Trophoblast cell (in vitro differentiated cells and primary cell): ENCODE measurements around the gene AUH.
"Not testable (repeated sequence)": the region's sequence is repeated elsewhere in the genome, so short reads cannot be mapped to it uniquely, and the experiment has no call there.

ENCODE experiments used
- DNase-seq, 2 donors: peaks; one replicate each; pipeline ENCODE4 v3.0.0-alpha.2; 2016
- H2AFZ ChIP-seq: 2 replicates; pipeline ENCODE4 v1.6.1; 2013; ENCODE audit warnings: low read length, moderate library complexity, mild to moderate bottlenecking; ENCODE audit not compliant: insufficient read depth, poor library complexity
- H2AK5ac ChIP-seq: 2 replicates; pipeline ENCODE4 v1.6.1; 2013; ENCODE audit warnings: mild to moderate bottlenecking, low read length
- H2BK120ac ChIP-seq: 2 replicates; pipeline ENCODE4 v1.6.1; 2013; ENCODE audit warnings: low read length, mild to moderate bottlenecking, moderate library complexity; ENCODE audit not compliant: insufficient read depth, poor library complexity
- H2BK12ac ChIP-seq: 2 replicates; pipeline ENCODE4 v1.6.1; 2013; ENCODE audit warnings: mild to moderate bottlenecking, low read length, moderate library complexity
- H2BK5ac ChIP-seq: 2 replicates; pipeline ENCODE4 v1.6.1; 2013; ENCODE audit warnings: low read length, low read depth, moderate library complexity, mild to moderate bottlenecking; ENCODE audit not compliant: poor library complexity
- H3K14ac ChIP-seq: 2 replicates; pipeline ENCODE4 v1.6.1; 2013; ENCODE audit warnings: mild to moderate bottlenecking, low read length
- H3K18ac ChIP-seq: 2 replicates; pipeline ENCODE4 v1.6.1; 2013; ENCODE audit warnings: mild to moderate bottlenecking, low read length
- H3K23ac ChIP-seq: 2 replicates; pipeline ENCODE4 v1.6.1; 2013; ENCODE audit warnings: low read length
- H3K27ac ChIP-seq: 2 replicates; pipeline ENCODE4 v1.5.1; 2013; ENCODE audit warnings: low read depth, mild to moderate bottlenecking, inconsistent platforms, low read length, moderate library complexity
- H3K27me3 ChIP-seq: 2 replicates; pipeline ENCODE4 v1.6.1; 2013; ENCODE audit warnings: inconsistent platforms, mild to moderate bottlenecking, low read length, moderate library complexity; ENCODE audit not compliant: insufficient read depth
- H3K36me3 ChIP-seq, 2 experiments: 1 replicate in 1 of 2; 2 replicates in 1 of 2; pipeline ENCODE4 v1.6.1; 2013; ENCODE audit warnings: low read length in 2 of 2, mild to moderate bottlenecking in 2 of 2, moderate library complexity in 1 of 2; ENCODE audit not compliant: insufficient read depth in 2 of 2, control insufficient read depth in 1 of 2
- H3K4ac ChIP-seq: 2 replicates; pipeline ENCODE4 v1.6.1; 2013; ENCODE audit warnings: low read depth, mild to moderate bottlenecking, low read length, moderate library complexity
- H3K4me1 ChIP-seq, 2 experiments: 1 replicate in 1 of 2; 2 replicates in 1 of 2; pipeline ENCODE4 v1.6.1; 2013; ENCODE audit warnings: low read length in 2 of 2, mild to moderate bottlenecking in 2 of 2, moderate library complexity in 1 of 2; ENCODE audit not compliant: insufficient read depth in 2 of 2, control insufficient read depth in 1 of 2
- H3K4me2 ChIP-seq: 2 replicates; pipeline ENCODE4 v1.6.1; 2013; ENCODE audit warnings: inconsistent platforms, mild to moderate bottlenecking, low read length, moderate library complexity
- H3K4me3 ChIP-seq: 2 replicates; pipeline ENCODE4 v1.5.1; 2013; ENCODE audit warnings: mild to moderate bottlenecking, low read depth, low read length, inconsistent platforms
- H3K79me1 ChIP-seq: one replicate; pipeline ENCODE4 v1.6.1; 2013; ENCODE audit warnings: low read length
- H3K79me2 ChIP-seq: 2 replicates; pipeline ENCODE4 v1.6.1; 2013; ENCODE audit warnings: low read length, mild to moderate bottlenecking; ENCODE audit not compliant: control insufficient read depth, insufficient read depth, poor library complexity
- H3K9ac ChIP-seq: 2 replicates; pipeline ENCODE4 v1.6.1; 2013; ENCODE audit warnings: mild to moderate bottlenecking, low read length
- H3K9me3 ChIP-seq: 2 replicates; pipeline ENCODE4 v1.6.1; 2013; ENCODE audit warnings: low read depth, mild to moderate bottlenecking, control low read depth, inconsistent platforms, low read length; ENCODE audit not compliant: insufficient read depth
- H4K12ac ChIP-seq: 2 replicates; pipeline ENCODE4 v1.6.1; 2013; ENCODE audit warnings: low read depth, mild to moderate bottlenecking, low read length, moderate library complexity
- H4K8ac ChIP-seq: 2 replicates; pipeline ENCODE4 v1.6.1; 2013; ENCODE audit warnings: low read depth, mild to moderate bottlenecking, low read length, moderate library complexity
- H4K91ac ChIP-seq: one replicate; pipeline ENCODE4 v1.6.1; 2013; ENCODE audit warnings: low read depth, mild to moderate bottlenecking, low read length, moderate library complexity
- WGBS: extraction: QIAGEN DNeasy Blood & Tissue Kit; methylation state at CpG from one replicate; pipeline ENCODE4 v1.1.7; 2013; ENCODE audit warnings: missing lambda C conversion rate; ENCODE audit not compliant: insufficient read length, insufficient coverage; ENCODE audit errors: extremely low coverage; 5-methylcytosine and 5-hydroxymethylcytosine counted together

The AUH gene

GRCh38 chr9:91371894-91372293 lies 10.2 kb upstream of the AUH start:
- Histone ChIP-seq H2AFZ (no peak overlapping the region), H2AK5ac (no peak overlapping the region), H3K9me3 (no peaks in the 10 kb centered on the region), H3K79me2 (no peaks in the 10 kb centered on the region), H3K23ac (no peak overlapping the region), H3K36me3 (no peaks in the 10 kb centered on the region), H2BK120ac (no peak overlapping the region), H3K14ac (no peak overlapping the region), H2BK5ac (no peak overlapping the region), H2BK12ac (no peak overlapping the region), H3K9ac (no peak overlapping the region), H4K8ac (no peak overlapping the region), H3K27ac (no peak overlapping the region), H3K4ac (no peak overlapping the region), H4K12ac (no peak overlapping the region), H4K91ac (no peak overlapping the region), H3K4me3 (no peak overlapping the region), H3K4me2 (no peak overlapping the region), H3K27me3 (no peaks in the 10 kb centered on the region), H3K4me1 (no peaks in the 10 kb centered on the region), H3K79me1 (no peaks in the 10 kb centered on the region), H3K18ac (no peak overlapping the region)
- WGBS = no CpG with 5 or more reads among the region's 1 CpG
- DNase-seq = no peak

DNA sequence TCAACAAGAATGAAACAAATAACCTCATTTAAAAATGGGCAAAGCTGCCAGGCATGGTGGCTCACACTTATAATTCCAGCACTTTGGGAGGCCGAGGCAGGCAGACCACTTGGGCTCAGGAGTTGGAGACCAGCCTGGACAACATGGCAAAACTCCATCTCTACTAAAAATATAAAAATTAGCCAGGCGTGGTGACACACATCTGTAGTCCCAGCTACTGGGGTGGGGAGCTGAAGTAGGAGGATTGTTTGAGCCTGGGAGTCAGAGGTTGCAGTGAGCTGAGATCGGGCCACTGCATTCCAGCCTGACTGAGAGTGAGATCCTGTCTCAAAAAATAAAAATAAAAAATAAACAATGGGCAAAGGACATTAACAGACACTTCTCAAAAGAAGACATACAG lies 8.3 kb upstream of the AUH start:
- H3K4me3 ChIP-seq, H2AK5ac ChIP-seq, H3K79me1 ChIP-seq, H3K27me3 ChIP-seq, H3K36me3 ChIP-seq, DNase-seq, H2BK5ac ChIP-seq, H2AFZ ChIP-seq, H4K12ac ChIP-seq, H3K23ac ChIP-seq, H3K18ac ChIP-seq, H3K4me1 ChIP-seq, H3K9ac ChIP-seq, H3K27ac ChIP-seq, H3K4me2 ChIP-seq, H2BK120ac ChIP-seq, H2BK12ac ChIP-seq, H3K9me3 ChIP-seq, H4K8ac ChIP-seq, H3K14ac ChIP-seq, H3K79me2 ChIP-seq, H4K91ac ChIP-seq, H3K4ac ChIP-seq: not testable (repeated sequence)
- WGBS = no CpG with 5 or more reads among the region's 3 CpGs

DNA sequence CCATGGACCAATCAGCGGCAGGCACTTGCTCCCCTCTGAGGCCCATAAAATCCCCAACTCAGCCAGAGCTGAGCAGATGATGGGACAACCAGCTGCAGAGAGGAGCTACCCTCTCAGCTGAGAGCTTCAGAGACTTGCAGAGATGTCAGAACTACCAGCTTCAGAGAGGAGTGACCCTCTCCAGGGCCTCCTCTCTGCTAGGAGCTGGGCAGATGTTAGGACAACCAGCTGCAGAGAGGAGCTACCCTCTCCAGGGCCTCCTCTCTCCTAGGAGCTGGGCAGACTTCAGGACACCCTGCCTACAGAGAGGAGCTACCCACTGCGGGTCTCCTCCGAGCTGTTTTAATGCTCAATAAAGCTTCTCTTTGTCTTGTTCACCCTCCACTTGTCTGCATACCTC lies 3.0 kb upstream of the AUH start:
- Histone ChIP-seq H2AFZ (no peak overlapping the region), H4K12ac (no peak overlapping the region), H3K27ac (no peak overlapping the region), H3K79me2 (peaks cover 4% of the 10 kb centered on the region), H3K23ac (no peak overlapping the region), H3K36me3 (no peaks in the 10 kb centered on the region), H2AK5ac (no peak overlapping the region), H3K4me3 (no peak overlapping the region), H3K18ac (no peak overlapping the region), H3K9ac (no peak overlapping the region), H3K4me1 (peaks cover 3 to 4% of the 10 kb centered on the region in 2 experiments), H3K4me2 (no peak overlapping the region), H4K8ac (no peak overlapping the region), H3K4ac (no peak overlapping the region), H2BK120ac (no peak overlapping the region), H4K91ac (no peak overlapping the region), H3K14ac (no peak overlapping the region), H2BK5ac (no peak overlapping the region), H3K9me3 (peaks cover 4% of the 10 kb centered on the region), H3K27me3 (no peaks in the 10 kb centered on the region), H2BK12ac (no peak overlapping the region), H3K79me1 (peaks cover 6% of the 10 kb centered on the region)
- no CpG with 5 or more reads among the region's 3 CpGs for WGBS
- no peak for DNase-seq

- H3K27ac ChIP-seq = no peak overlapping the region
- H2BK120ac ChIP-seq = no peak overlapping the region
- no peak overlapping the region for H3K18ac ChIP-seq
- H3K4me1 ChIP-seq = peaks cover 3 to 4% of the 10 kb centered on the region in 2 experiments
- peaks cover 4% of the 10 kb centered on the region for H3K79me2 ChIP-seq
- H3K9ac ChIP-seq = no peak overlapping the region
- peaks cover 6% of the 10 kb centered on the region for H3K79me1 ChIP-seq
- H4K91ac ChIP-seq = no peak overlapping the region
- DNase-seq = no peak
- H2AK5ac ChIP-seq = no peak overlapping the region
- H3K23ac ChIP-seq = no peak overlapping the region
- H4K12ac ChIP-seq = no peak overlapping the region
- no peak overlapping the region for H3K4me3 ChIP-seq
- no CpG with 5 or more reads among the region's 7 CpGs for WGBS
- H3K4ac ChIP-seq = no peak overlapping the region
- no peaks in the 10 kb centered on the region for H3K27me3 ChIP-seq
- no peak overlapping the region for H3K4me2 ChIP-seq
- no peak overlapping the region for H2AFZ ChIP-seq
- H4K8ac ChIP-seq = no peak overlapping the region
- no peak overlapping the region for H3K14ac ChIP-seq
- H3K36me3 ChIP-seq = no peaks in the 10 kb centered on the region
- H2BK5ac ChIP-seq = no peak overlapping the region
- no peak overlapping the region for H2BK12ac ChIP-seq
- peaks cover 4% of the 10 kb centered on the region for H3K9me3 ChIP-seq
Observed at GRCh38 chr9:91364005-91364404, 2.3 kb upstream of the AUH start.
